Liver (tissue), 9 donors: ENCODE measurements around the gene PET100. TPM values are rescaled to one million over a fixed set of nuclear protein-coding genes. Genes with fewer than 3 reads are reported as not detected.

Experiments
- DNase-seq: peaks from one replicate; pipeline ENCODE4 v3.0.0-alpha.2; 2017; ENCODE audit warnings: low spot score
- H3K27ac ChIP-seq, 2 donors: one replicate each; pipeline ENCODE4 v1.7.0; 2013; ENCODE audit warnings: inconsistent platforms in 2 of 2, low read length in 2 of 2, control low read depth in 1 of 2, low read depth in 1 of 2, mild to moderate bottlenecking in 1 of 2
- H3K27me3 ChIP-seq, 4 donors: one replicate each; pipeline versions ENCODE4 v1.6.1 to v1.7.0; 2013; ENCODE audit warnings: low read length in 3 of 4, inconsistent platforms in 1 of 4, mild to moderate bottlenecking in 1 of 4, moderate library complexity in 1 of 4; ENCODE audit not compliant: control insufficient read depth in 4 of 4, insufficient read depth in 4 of 4
- H3K36me3 ChIP-seq, 4 donors: one replicate each; pipeline versions ENCODE4 v1.6.1 to v1.7.0; 2013; ENCODE audit warnings: low read length in 3 of 4, mild to moderate bottlenecking in 3 of 4, low read depth in 1 of 4, moderate library complexity in 1 of 4; ENCODE audit not compliant: control insufficient read depth in 4 of 4, insufficient read depth in 3 of 4
- H3K4me1 ChIP-seq, 4 donors: one replicate each; pipeline versions ENCODE4 v1.6.1 to v1.7.0; 2013; ENCODE audit warnings: low read length in 3 of 4, mild to moderate bottlenecking in 3 of 4, moderate library complexity in 1 of 4; ENCODE audit not compliant: control insufficient read depth in 4 of 4, insufficient read depth in 4 of 4
- H3K4me3 ChIP-seq, 3 donors: one replicate each; pipeline versions ENCODE4 v1.6.1 to v1.7.0; 2013; ENCODE audit warnings: low read length in 3 of 3, control low read depth in 1 of 3, low read depth in 1 of 3, mild to moderate bottlenecking in 1 of 3
- H3K9ac ChIP-seq, 2 donors: one replicate each; pipeline ENCODE4 v1.7.0; 2013; ENCODE audit warnings: low read length in 2 of 2, mild to moderate bottlenecking in 2 of 2, moderate library complexity in 2 of 2, control low read depth in 1 of 2, low read depth in 1 of 2
- H3K9me3 ChIP-seq, 4 donors: one replicate each; pipeline versions ENCODE4 v1.6.1 to v1.7.0; 2013; ENCODE audit warnings: low read length in 3 of 4; ENCODE audit not compliant: control insufficient read depth in 4 of 4
- EGR1 ChIP-seq, 2 donors: IDR thresholded peaks; 2 replicates each; pipeline ENCODE4 v1.6.1; 2016 to 2018; ENCODE audit warnings: antibody characterized with exemption in 2 of 2, low read depth in 2 of 2
- FOXA1 ChIP-seq: IDR thresholded peaks from 2 replicates; pipeline ENCODE4 v1.6.1; 2016; ENCODE audit warnings: antibody characterized with exemption
- FOXA2 ChIP-seq: IDR thresholded peaks from 2 replicates; pipeline ENCODE4 v1.6.1; 2016; ENCODE audit warnings: antibody characterized with exemption
- GABPA ChIP-seq, 2 donors: IDR thresholded peaks in 1 of 2; conservative IDR thresholded peaks in 1 of 2; 2 replicates each; pipeline ENCODE4 v1.6.1; 2016; ENCODE audit warnings: antibody characterized with exemption in 2 of 2, mild to moderate bottlenecking in 1 of 2, moderate library complexity in 1 of 2
- HNF4A ChIP-seq, 2 donors: conservative IDR thresholded peaks; 2 replicates each; pipeline ENCODE4 v1.6.1; 2016; ENCODE audit warnings: antibody characterized with exemption in 2 of 2, mild to moderate bottlenecking in 2 of 2
- HNF4G ChIP-seq: IDR thresholded peaks from 2 replicates; pipeline ENCODE4 v1.6.1; 2016; ENCODE audit warnings: antibody characterized with exemption
- JUND ChIP-seq, 2 donors: IDR thresholded peaks; 2 replicates each; pipeline ENCODE4 v1.6.1; 2016; ENCODE audit warnings: antibody characterized with exemption in 2 of 2
- NR2F2 ChIP-seq: IDR thresholded peaks from 2 replicates; pipeline ENCODE4 v1.6.1; 2016; ENCODE audit warnings: antibody characterized with exemption
- RAD21 ChIP-seq, 2 donors: IDR thresholded peaks; 2 replicates each; pipeline ENCODE4 v1.6.1; 2016; ENCODE audit warnings: antibody characterized with exemption in 2 of 2, mild to moderate bottlenecking in 2 of 2
- RXRA ChIP-seq, 2 donors: IDR thresholded peaks; 2 replicates each; pipeline ENCODE4 v1.6.1; 2017 to 2018; ENCODE audit warnings: antibody characterized with exemption in 2 of 2, mild to moderate bottlenecking in 1 of 2
- SP1 ChIP-seq: IDR thresholded peaks from 2 replicates; pipeline ENCODE4 v1.6.1; 2018; ENCODE audit warnings: antibody characterized with exemption, mild to moderate bottlenecking
- TAF1 ChIP-seq: conservative IDR thresholded peaks from 2 replicates; pipeline ENCODE4 v1.6.1; 2016; ENCODE audit warnings: antibody characterized with exemption, mild to moderate bottlenecking
- YY1 ChIP-seq: IDR thresholded peaks from 2 replicates; pipeline ENCODE4 v1.6.1; 2016; ENCODE audit warnings: antibody characterized with exemption, mild to moderate bottlenecking
- WGBS: extraction: QIAGEN DNeasy Blood & Tissue Kit; methylation state at CpG from one replicate; pipeline ENCODE4 v1.1.7; 2013; 5-methylcytosine and 5-hydroxymethylcytosine counted together
- polyA plus RNA-seq, 2 donors: library from polyadenylated mRNA; stranded (reverse) in 1 of 2; unstranded in 1 of 2; fragments of 200-250 nt in 1 of 2; fragments of >200 nt in 1 of 2; fragmentation: Nextera tagmentation in 1 of 2; extraction: Ambion mirVana in 1 of 2; gene quantifications; one replicate each; pipeline versions ENCODE4 v1.2.1 to v1.2.3, GENCODE V29; 2013 to 2015
- total RNA-seq, 2 donors: library from RNA; depleted of rRNA; stranded (reverse); fragments of >200 nt; gene quantifications; one replicate each; pipeline ENCODE4 v1.2.3, GENCODE V29; 2014
- TF ChIP-seq, protein P1 (sequence below): fragments of 150-350 bp; IDR thresholded peaks from 2 replicates; pipeline ENCODE4 v1.5.1; 2017; ENCODE audit warnings: improper control_type of control experiment, low read depth, low read length; ENCODE audit not compliant: missing input control
- TF ChIP-seq, protein P2 (sequence below): IDR thresholded peaks from 2 replicates; pipeline ENCODE4 v1.6.1; 2016; ENCODE audit warnings: antibody characterized with exemption, mild to moderate bottlenecking
- TF ChIP-seq, protein P3 (sequence below): IDR thresholded peaks from 2 replicates; pipeline ENCODE4 v1.6.1; 2016; ENCODE audit warnings: antibody characterized with exemption
- TF ChIP-seq, protein P4 (sequence below): IDR thresholded peaks from 2 replicates; pipeline ENCODE4 v1.6.1; 2016; ENCODE audit warnings: antibody characterized with exemption
- TF ChIP-seq, protein P5 (sequence below): IDR thresholded peaks from 2 replicates; pipeline ENCODE4 v1.6.1; 2016; ENCODE audit warnings: antibody characterized with exemption
- donor health status: healthy.
- donor health status: healthy.
- donor health status: healthy.
- donor health status: healthy.
- donor health status: healthy.

Gene PET100
- total and polyA plus RNA-seq, 4 donors: 4.8 to 225 (median 26.7) TPM

DNA sequence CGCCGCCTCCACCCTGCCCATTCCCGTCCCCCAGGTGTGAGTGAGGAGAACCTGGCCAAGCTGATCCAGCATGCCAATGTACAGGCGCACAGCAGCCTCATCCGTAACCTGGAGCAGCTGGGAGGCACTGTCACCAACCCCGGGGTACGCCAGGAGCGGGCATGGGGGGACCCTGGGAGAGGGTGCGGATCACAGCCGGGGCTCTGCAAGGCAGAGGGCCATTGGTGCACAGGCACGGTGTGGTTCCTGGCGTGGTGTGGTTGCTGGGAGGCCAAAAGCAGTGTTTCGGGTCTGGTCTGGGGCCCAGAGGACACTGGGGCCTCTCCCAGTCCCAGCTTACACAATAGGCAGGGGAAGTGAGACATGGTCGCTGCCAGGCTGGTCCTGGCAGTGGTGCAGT, 15.6 kb downstream of the PET100 start:
- Histone ChIP-seq H3K27me3 (no peaks in the 10 kb centered on the region), H3K9me3 (no peaks in the 10 kb centered on the region), H3K36me3 (peaks cover 0 to 3% (median 0%) of the 10 kb centered on the region in 4 donors), H3K4me3 (no peak overlapping the region), H3K27ac (no peak overlapping the region), H3K4me1 (peaks cover 0 to 5% (median 0%) of the 10 kb centered on the region in 4 donors), H3K9ac (no peak overlapping the region)
- TF ChIP-seq HNF4G: no peak
- WGBS: 90% methylated on average over 14 of the region's 14 CpGs
- no peak for DNase-seq

DNA sequence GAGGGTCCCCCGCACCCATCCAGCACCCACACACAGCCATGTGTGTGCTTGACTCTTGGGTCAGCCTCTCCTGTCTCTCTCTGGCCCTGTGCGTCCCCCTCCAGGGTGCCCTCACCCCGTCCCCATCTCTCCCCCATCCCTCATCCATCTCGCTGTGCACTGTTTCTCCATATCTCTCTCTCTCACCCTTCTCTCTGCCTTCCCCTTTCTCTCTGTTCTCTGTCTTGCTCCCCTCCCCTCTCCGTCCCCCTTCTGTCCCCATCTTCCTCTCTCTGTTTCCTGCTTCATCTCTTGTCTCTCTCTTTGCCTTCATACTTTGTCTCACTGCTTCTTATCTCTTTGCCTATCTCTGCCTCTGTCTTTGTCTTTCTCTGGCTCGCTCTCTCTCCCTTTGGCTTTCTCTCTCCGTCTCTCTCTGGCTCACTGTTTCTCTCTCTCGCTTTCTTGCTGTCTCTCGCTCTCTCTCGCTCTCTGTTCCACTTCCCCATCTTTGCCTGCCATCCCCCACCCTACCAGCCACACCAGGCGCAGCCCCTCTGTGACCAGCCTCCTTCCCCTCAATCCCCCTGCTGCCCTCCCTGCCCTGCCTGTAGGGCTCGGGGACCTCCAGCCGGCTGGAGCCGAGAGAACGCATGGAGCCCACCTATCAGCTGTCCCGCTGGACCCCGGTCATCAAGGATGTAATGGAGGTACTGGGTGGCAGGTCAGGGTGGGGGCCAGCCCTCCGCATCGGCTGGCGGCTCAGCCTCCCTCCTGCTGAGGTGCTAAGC, 16.2 kb downstream of the PET100 start:
- 85% methylated on average over 20 of the region's 20 CpGs for WGBS
- no peak for DNase-seq
- H3K27me3 ChIP-seq: no peaks in the 10 kb centered on the region
- H3K9me3 ChIP-seq: no peaks in the 10 kb centered on the region
- H3K4me3 ChIP-seq: no peak overlapping the region
- H3K36me3 ChIP-seq: peaks cover 0 to 3% (median 0%) of the 10 kb centered on the region in 4 donors
- H3K27ac ChIP-seq: no peak overlapping the region
- no peak for TF ChIP-seq FOXA2
- TF ChIP-seq NR2F2: no peak
- TF ChIP-seq HNF4A (conservative IDR thresholded peaks at IDR 0.05): no peak
- TF ChIP-seq EGR1 (IDR thresholded peaks at IDR 0.05; ENCODE audit: low read depth in 2 of 2): no peak
- TF ChIP-seq YY1: no peak
- TF ChIP-seq GABPA (IDR thresholded peaks at IDR 0.05 in 1 of 2, conservative IDR thresholded peaks at IDR 0.05 in 1 of 2): no peak
- H3K4me1 ChIP-seq: peaks cover 0 to 5% (median 0%) of the 10 kb centered on the region in 4 donors
- no peak overlapping the region for H3K9ac ChIP-seq

DNA sequence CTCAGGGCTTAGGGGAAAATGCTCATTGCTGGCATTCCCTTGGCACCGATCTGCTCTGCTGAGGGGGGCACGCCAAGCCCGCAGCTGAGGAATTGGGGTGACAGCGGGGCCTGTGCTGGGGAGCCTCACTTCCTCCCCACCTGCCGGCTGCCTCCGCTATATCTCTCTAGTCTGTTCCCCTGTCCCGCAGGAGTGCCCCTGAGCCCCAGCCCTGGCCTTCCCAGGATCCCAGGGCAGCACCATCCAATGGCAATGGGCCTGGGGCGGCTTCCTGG, 16.8 kb downstream of the PET100 start:
- Histone ChIP-seq H3K27me3 (no peaks in the 10 kb centered on the region), H3K9me3 (no peaks in the 10 kb centered on the region), H3K4me1 (peaks cover 0 to 5% (median 0%) of the 10 kb centered on the region in 4 donors), H3K9ac (no peak overlapping the region), H3K27ac (no peak overlapping the region), H3K36me3 (peaks cover 0 to 3% (median 0%) of the 10 kb centered on the region in 4 donors), H3K4me3 (no peak overlapping the region)
- 93% methylated on average over 8 of the region's 8 CpGs for WGBS
- no peak for DNase-seq
- TF ChIP-seq SP1 (no peak), RAD21 (IDR thresholded peaks at IDR 0.05) (no peak), HNF4G (no peak), HNF4A (conservative IDR thresholded peaks at IDR 0.05) (no peak), JUND (IDR thresholded peaks at IDR 0.05) (no peak), TAF1 (no peak), EGR1 (IDR thresholded peaks at IDR 0.05; ENCODE audit: low read depth in 2 of 2) (no peak), NR2F2 (no peak), GABPA (IDR thresholded peaks at IDR 0.05 in 1 of 2, conservative IDR thresholded peaks at IDR 0.05 in 1 of 2) (no peak), FOXA1 (no peak), RXRA (IDR thresholded peaks at IDR 0.05) (no peak), FOXA2 (no peak), YY1 (no peak)
- TF ChIP-seq, protein P1, sequence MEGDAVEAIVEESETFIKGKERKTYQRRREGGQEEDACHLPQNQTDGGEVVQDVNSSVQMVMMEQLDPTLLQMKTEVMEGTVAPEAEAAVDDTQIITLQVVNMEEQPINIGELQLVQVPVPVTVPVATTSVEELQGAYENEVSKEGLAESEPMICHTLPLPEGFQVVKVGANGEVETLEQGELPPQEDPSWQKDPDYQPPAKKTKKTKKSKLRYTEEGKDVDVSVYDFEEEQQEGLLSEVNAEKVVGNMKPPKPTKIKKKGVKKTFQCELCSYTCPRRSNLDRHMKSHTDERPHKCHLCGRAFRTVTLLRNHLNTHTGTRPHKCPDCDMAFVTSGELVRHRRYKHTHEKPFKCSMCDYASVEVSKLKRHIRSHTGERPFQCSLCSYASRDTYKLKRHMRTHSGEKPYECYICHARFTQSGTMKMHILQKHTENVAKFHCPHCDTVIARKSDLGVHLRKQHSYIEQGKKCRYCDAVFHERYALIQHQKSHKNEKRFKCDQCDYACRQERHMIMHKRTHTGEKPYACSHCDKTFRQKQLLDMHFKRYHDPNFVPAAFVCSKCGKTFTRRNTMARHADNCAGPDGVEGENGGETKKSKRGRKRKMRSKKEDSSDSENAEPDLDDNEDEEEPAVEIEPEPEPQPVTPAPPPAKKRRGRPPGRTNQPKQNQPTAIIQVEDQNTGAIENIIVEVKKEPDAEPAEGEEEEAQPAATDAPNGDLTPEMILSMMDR: no peak
- TF ChIP-seq, protein P2, sequence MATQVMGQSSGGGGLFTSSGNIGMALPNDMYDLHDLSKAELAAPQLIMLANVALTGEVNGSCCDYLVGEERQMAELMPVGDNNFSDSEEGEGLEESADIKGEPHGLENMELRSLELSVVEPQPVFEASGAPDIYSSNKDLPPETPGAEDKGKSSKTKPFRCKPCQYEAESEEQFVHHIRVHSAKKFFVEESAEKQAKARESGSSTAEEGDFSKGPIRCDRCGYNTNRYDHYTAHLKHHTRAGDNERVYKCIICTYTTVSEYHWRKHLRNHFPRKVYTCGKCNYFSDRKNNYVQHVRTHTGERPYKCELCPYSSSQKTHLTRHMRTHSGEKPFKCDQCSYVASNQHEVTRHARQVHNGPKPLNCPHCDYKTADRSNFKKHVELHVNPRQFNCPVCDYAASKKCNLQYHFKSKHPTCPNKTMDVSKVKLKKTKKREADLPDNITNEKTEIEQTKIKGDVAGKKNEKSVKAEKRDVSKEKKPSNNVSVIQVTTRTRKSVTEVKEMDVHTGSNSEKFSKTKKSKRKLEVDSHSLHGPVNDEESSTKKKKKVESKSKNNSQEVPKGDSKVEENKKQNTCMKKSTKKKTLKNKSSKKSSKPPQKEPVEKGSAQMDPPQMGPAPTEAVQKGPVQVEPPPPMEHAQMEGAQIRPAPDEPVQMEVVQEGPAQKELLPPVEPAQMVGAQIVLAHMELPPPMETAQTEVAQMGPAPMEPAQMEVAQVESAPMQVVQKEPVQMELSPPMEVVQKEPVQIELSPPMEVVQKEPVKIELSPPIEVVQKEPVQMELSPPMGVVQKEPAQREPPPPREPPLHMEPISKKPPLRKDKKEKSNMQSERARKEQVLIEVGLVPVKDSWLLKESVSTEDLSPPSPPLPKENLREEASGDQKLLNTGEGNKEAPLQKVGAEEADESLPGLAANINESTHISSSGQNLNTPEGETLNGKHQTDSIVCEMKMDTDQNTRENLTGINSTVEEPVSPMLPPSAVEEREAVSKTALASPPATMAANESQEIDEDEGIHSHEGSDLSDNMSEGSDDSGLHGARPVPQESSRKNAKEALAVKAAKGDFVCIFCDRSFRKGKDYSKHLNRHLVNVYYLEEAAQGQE: no peak
- TF ChIP-seq, protein P3, sequence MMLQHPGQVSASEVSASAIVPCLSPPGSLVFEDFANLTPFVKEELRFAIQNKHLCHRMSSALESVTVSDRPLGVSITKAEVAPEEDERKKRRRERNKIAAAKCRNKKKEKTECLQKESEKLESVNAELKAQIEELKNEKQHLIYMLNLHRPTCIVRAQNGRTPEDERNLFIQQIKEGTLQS: no peak
- TF ChIP-seq, protein P4, sequence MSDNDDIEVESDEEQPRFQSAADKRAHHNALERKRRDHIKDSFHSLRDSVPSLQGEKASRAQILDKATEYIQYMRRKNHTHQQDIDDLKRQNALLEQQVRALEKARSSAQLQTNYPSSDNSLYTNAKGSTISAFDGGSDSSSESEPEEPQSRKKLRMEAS: no peak
- TF ChIP-seq, protein P5, sequence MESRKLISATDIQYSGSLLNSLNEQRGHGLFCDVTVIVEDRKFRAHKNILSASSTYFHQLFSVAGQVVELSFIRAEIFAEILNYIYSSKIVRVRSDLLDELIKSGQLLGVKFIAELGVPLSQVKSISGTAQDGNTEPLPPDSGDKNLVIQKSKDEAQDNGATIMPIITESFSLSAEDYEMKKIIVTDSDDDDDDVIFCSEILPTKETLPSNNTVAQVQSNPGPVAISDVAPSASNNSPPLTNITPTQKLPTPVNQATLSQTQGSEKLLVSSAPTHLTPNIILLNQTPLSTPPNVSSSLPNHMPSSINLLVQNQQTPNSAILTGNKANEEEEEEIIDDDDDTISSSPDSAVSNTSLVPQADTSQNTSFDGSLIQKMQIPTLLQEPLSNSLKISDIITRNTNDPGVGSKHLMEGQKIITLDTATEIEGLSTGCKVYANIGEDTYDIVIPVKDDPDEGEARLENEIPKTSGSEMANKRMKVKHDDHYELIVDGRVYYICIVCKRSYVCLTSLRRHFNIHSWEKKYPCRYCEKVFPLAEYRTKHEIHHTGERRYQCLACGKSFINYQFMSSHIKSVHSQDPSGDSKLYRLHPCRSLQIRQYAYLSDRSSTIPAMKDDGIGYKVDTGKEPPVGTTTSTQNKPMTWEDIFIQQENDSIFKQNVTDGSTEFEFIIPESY: no peak
